Omental fat pad (tissue), 4 donors: ENCODE measurements around the gene COX7C. TPM values are rescaled to one million over a fixed set of nuclear protein-coding genes. Genes with fewer than 3 reads are reported as not detected.
A peak's percentile ranks its signal among the peaks of the same experiment; 100 is the strongest.
"Not testable (repeated sequence)": the region's sequence is repeated elsewhere in the genome, so short reads cannot be mapped to it uniquely, and the experiment has no call there.

Experiments
- ATAC-seq: fragments of 150-250 bp; one replicate; pipeline ENCODE4 v1.9.1; 2016; ENCODE audit warnings: mild to moderate bottlenecking, moderate library complexity; ENCODE audit not compliant: low FRiP score
- DNase-seq: peaks from one replicate; pipeline ENCODE4 v3.0.0-alpha.2; 2019; ENCODE audit warnings: low spot score
- CTCF ChIP-seq, 3 donors: fragments of 450-650 bp; IDR thresholded peaks; one replicate each; pipeline ENCODE4 v1.5.1; 2016 to 2017; ENCODE audit warnings: antibody characterized with exemption in 3 of 3, mild to moderate bottlenecking in 3 of 3, moderate library complexity in 2 of 3
- total RNA-seq, 4 donors: library from RNA; depleted of rRNA; stranded (reverse); fragments of >200 nt; gene quantifications; one replicate each; pipeline ENCODE4 v1.1.0, GENCODE V29; 2016

Gene COX7C
- total RNA-seq: 100 to 1,000 TPM; 330 to 499 (median 418) TPM

- DNase-seq: peak; percentile 72
- TF ChIP-seq CTCF (IDR thresholded peaks at IDR 0.05): no peak
- ATAC-seq: peak; percentile 98
Measured at GRCh38 chr5:86617756-86618576, at the start of gene COX7C. COX7C (plus strand) TSS chr5:86617941; CDS start chr5:86618056, 115 bp downstream.

DNA sequence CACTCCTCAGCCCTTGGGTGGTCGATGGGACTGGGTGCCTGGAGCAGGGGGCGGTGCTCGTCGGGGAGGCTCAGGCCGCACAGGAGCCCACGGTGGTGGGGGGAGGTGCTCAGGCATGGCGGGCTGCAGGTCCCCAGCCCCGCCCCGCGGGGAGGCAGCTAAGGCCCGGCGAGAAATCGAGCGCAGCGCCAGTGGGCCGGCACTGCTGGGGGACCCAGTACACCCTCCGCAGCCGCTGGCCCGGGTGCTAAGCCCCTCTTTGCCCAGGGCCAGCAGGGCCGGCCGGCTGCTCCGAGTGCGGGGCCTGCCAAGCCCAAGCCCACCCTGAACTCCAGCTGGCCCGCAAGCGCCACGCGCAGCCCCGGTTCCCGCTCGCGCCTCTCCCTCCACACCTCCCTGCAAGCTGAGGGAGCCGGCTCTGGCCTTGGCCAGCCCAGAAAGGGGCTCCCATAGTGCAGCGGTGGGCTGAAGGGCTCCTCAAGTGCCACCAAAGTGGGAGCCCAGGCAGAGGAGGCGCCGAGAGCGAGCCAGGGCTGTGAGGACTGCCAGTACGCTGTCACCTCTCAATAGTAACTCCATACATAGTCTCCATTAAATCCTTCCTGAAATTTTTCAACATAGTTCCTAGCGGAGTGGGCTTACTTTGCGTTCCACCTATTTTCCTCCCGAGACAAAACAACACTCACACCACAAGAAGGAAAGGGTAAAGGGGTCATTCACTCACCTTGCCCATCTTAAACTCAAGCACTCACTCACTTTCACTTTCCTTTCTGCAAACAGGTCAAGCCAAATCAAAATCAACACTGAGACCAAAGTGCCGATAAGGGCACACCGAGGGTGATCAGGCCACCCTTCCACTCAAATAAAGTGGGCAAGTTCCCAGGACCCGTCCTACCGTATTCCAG lies 48.0 kb upstream of the COX7C start:
- not testable (repeated sequence) for ATAC-seq, DNase-seq

GRCh38 chr5:86570427-86571083 lies 47.2 kb upstream of the COX7C start:
- DNase-seq (no peak), ATAC-seq (no peak)
- TF ChIP-seq CTCF (IDR thresholded peaks at IDR 0.05): no peak

- ATAC-seq, DNase-seq: not testable (repeated sequence)
Measured at GRCh38 chr5:86571109-86571508, 46.6 kb upstream of the COX7C start.

GRCh38 chr5:86572825-86573517 lies 44.8 kb upstream of the COX7C start:
- DNase-seq (no peak), ATAC-seq (no peak)
- no peak for TF ChIP-seq CTCF (IDR thresholded peaks at IDR 0.05)

GRCh38 chr5:86579502-86579901 lies 38.2 kb upstream of the COX7C start:
- no peak for ATAC-seq
- TF ChIP-seq CTCF (IDR thresholded peaks at IDR 0.05): no peak
- no peak for DNase-seq

- DNase-seq (no peak), ATAC-seq (no peak)
- TF ChIP-seq CTCF (IDR thresholded peaks at IDR 0.05): no peak
Measured at GRCh38 chr5:86596476-86596875, 21.3 kb upstream of the COX7C start.
